Measurements from ENCODE around the gene PRND.

The PRND gene

GRCh38 chr20:4684837-4685413, 36.8 kb upstream of the PRND start:
- no peaks in the 10 kb centered on the region for H3K27me3 ChIP-seq
- H4K20me1 ChIP-seq = peaks cover 20 to 28% (median 28%) of the 10 kb centered on the region in 11 experiments
- H3K27ac ChIP-seq = peak overlapping the region in 7 of 11 experiments; percentile 92 to 97 (median 95); a peak in 9 of 22 replicates
- no peak for TF ChIP-seq Cebpa-rat (IDR thresholded peaks at IDR 0.05)
- H3K36me3 ChIP-seq = peaks cover 0 to 16% (median 9%) of the 10 kb centered on the region in 11 experiments; a peak in 15 of 22 replicates
- peaks cover 34 to 64% (median 40%) of the 10 kb centered on the region in 10 experiments for H3K4me1 ChIP-seq
- H3K9ac ChIP-seq = peak overlapping the region in 7 of 11 experiments; percentile 97 to 99 (median 97); a peak in 11 of 22 replicates
- peak overlapping the region; percentile 71 to 88 (median 75) for H3K4me2 ChIP-seq
- H3K4me3 ChIP-seq = 0 out of 20 replicates have a peak overlapping the region, but pooled peaks of 1 of the 10 experiments have one; percentile 88
- H3K9me3 ChIP-seq (replicated peaks in 1 of 11) = no peaks in the 10 kb centered on the region

- Histone ChIP-seq H3K9me3 (replicated peaks in 1 of 11) (no peaks in the 10 kb centered on the region), H3K4me1 (peaks cover 34 to 72% (median 42%) of the 10 kb centered on the region in 10 experiments), H3K36me3 (peaks cover 0 to 25% (median 13%) of the 10 kb centered on the region in 11 experiments; a peak in 18 of 22 replicates), H4K20me1 (peaks cover 20 to 38% (median 38%) of the 10 kb centered on the region in 11 experiments), H3K27ac (peak overlapping the region; percentile 92 to 97 (median 96)), H3K4me2 (peak overlapping the region; percentile 71 to 88 (median 75)), H3K9ac (peak overlapping the region; percentile 92 to 99 (median 97)), H3K4me3 (peak overlapping the region; percentile 78 to 92 (median 82)), H3K27me3 (no peaks in the 10 kb centered on the region)
- TF ChIP-seq Cebpa-rat (IDR thresholded peaks at IDR 0.05) = no peak
These were observed 35.8 kb upstream of the PRND start for GRCh38 chr20:4685923-4686221.

- H3K9me3 ChIP-seq (replicated peaks in 1 of 11) = peaks cover 0 to 4% (median 0%) of the 10 kb centered on the region in 11 experiments; a peak in 3 of 22 replicates
- no peak overlapping the region for H3K27ac ChIP-seq
- H3K36me3 ChIP-seq = peaks cover 19 to 49% (median 37%) of the 10 kb centered on the region in 11 experiments
- peak overlapping the region in 2 of 11 experiments; percentile 1 to 62; a peak in 1 of 22 replicates for H3K9ac ChIP-seq
- TF ChIP-seq Cebpa-rat (IDR thresholded peaks at IDR 0.05) = no peak
- H3K27me3 ChIP-seq = no peaks in the 10 kb centered on the region
- H3K4me3 ChIP-seq = peak overlapping the region in 2 of 10 experiments; percentile 79 to 80; a peak in 1 of 20 replicates
- peaks cover 31 to 62% (median 62%) of the 10 kb centered on the region in 11 experiments for H4K20me1 ChIP-seq
- peaks cover 34 to 66% (median 41%) of the 10 kb centered on the region in 10 experiments for H3K4me1 ChIP-seq
- peak overlapping the region; percentile 73 to 94 (median 82); a peak in 21 of 22 replicates for H3K4me2 ChIP-seq
These were observed 33.4 kb upstream of the PRND start for GRCh38 chr20:4688305-4688704.

- peak in 4 of 11 experiments; percentile 14 to 52 (median 39); a peak in 3 of 22 replicates for TF ChIP-seq Cebpa-rat (IDR thresholded peaks at IDR 0.05)
- Histone ChIP-seq H3K27ac (no peak overlapping the region), H4K20me1 (peaks cover 37 to 71% (median 71%) of the 10 kb centered on the region in 11 experiments), H3K4me3 (no peak overlapping the region), H3K9me3 (replicated peaks in 1 of 11) (peaks cover 0 to 6% (median 0%) of the 10 kb centered on the region in 11 experiments; a peak in 4 of 22 replicates), H3K9ac (peak overlapping the region in 2 of 11 experiments; percentile 56 to 62; a peak in 3 of 22 replicates), H3K27me3 (no peaks in the 10 kb centered on the region), H3K4me1 (peaks cover 34 to 62% (median 41%) of the 10 kb centered on the region in 10 experiments), H3K4me2 (peak overlapping the region; percentile 17 to 94 (median 42); a peak in 18 of 22 replicates), H3K36me3 (peaks cover 28 to 58% (median 46%) of the 10 kb centered on the region in 11 experiments)
These were observed 32.5 kb upstream of the PRND start for GRCh38 chr20:4689220-4689619.

- Histone ChIP-seq H3K36me3 (peaks cover 49 to 78% (median 68%) of the 10 kb centered on the region in 11 experiments), H3K27me3 (no peaks in the 10 kb centered on the region), H3K9ac (no peak overlapping the region), H4K20me1 (peaks cover 50 to 97% (median 96%) of the 10 kb centered on the region in 11 experiments), H3K9me3 (replicated peaks in 1 of 11) (peaks cover 0 to 6% (median 0%) of the 10 kb centered on the region in 11 experiments; a peak in 4 of 22 replicates), H3K4me1 (peaks cover 21 to 46% (median 28%) of the 10 kb centered on the region in 10 experiments), H3K4me2 (no peak overlapping the region), H3K4me3 (no peak overlapping the region), H3K27ac (no peak overlapping the region)
- TF ChIP-seq Cebpa-rat (IDR thresholded peaks at IDR 0.05) = no peak
These were observed 30.0 kb upstream of the PRND start for GRCh38 chr20:4691753-4692152.

- Histone ChIP-seq H3K9ac (no peak overlapping the region), H3K27me3 (no peaks in the 10 kb centered on the region), H4K20me1 (peaks cover 57 to 100% (median 99%) of the 10 kb centered on the region in 11 experiments), H3K27ac (no peak overlapping the region), H3K4me3 (no peak overlapping the region), H3K9me3 (replicated peaks in 1 of 11) (peaks cover 0 to 6% (median 0%) of the 10 kb centered on the region in 11 experiments; a peak in 4 of 22 replicates), H3K4me2 (no peak overlapping the region), H3K4me1 (peaks cover 3 to 26% (median 9%) of the 10 kb centered on the region in 10 experiments; a peak in 17 of 20 replicates), H3K36me3 (peaks cover 69 to 96% (median 85%) of the 10 kb centered on the region in 11 experiments)
- TF ChIP-seq Cebpa-rat (IDR thresholded peaks at IDR 0.05) = no peak
These were observed 27.6 kb upstream of the PRND start for GRCh38 chr20:4694076-4694475.

GRCh38 chr20:4697189-4697830, 24.4 kb upstream of the PRND start:
- no peaks in the 10 kb centered on the region for H3K27me3 ChIP-seq
- peaks cover 73 to 92% (median 80%) of the 10 kb centered on the region in 11 experiments for H3K36me3 ChIP-seq
- no peak overlapping the region for H3K4me3 ChIP-seq
- peaks cover 0 to 9% (median 0%) of the 10 kb centered on the region in 10 experiments; a peak in 2 of 20 replicates for H3K4me1 ChIP-seq
- H3K27ac ChIP-seq = no peak overlapping the region
- H3K4me2 ChIP-seq = 0 out of 22 replicates have a peak overlapping the region, but pooled peaks of 1 of the 11 experiments have one; percentile 19
- peaks cover 0 to 6% (median 0%) of the 10 kb centered on the region in 11 experiments; a peak in 4 of 22 replicates for H3K9me3 ChIP-seq (replicated peaks in 1 of 11)
- no peak for TF ChIP-seq Cebpa-rat (IDR thresholded peaks at IDR 0.05)
- H3K9ac ChIP-seq = no peak overlapping the region
- H4K20me1 ChIP-seq = peaks cover 57 to 99% (median 94%) of the 10 kb centered on the region in 11 experiments

- no peaks in the 10 kb centered on the region for H3K27me3 ChIP-seq
- H3K4me3 ChIP-seq = no peak overlapping the region
- H3K36me3 ChIP-seq = peaks cover 70 to 87% (median 75%) of the 10 kb centered on the region in 11 experiments
- H3K4me2 ChIP-seq = 0 out of 22 replicates have a peak overlapping the region, but pooled peaks of 1 of the 11 experiments have one; percentile 19
- peaks cover 59 to 99% (median 89%) of the 10 kb centered on the region in 11 experiments for H4K20me1 ChIP-seq
- no peak for TF ChIP-seq Cebpa-rat (IDR thresholded peaks at IDR 0.05)
- peaks cover 0 to 14% (median 0%) of the 10 kb centered on the region in 10 experiments; a peak in 2 of 20 replicates for H3K4me1 ChIP-seq
- H3K9me3 ChIP-seq (replicated peaks in 1 of 11) = peaks cover 0 to 6% (median 0%) of the 10 kb centered on the region in 11 experiments; a peak in 4 of 22 replicates
- H3K27ac ChIP-seq = no peak overlapping the region
- no peak overlapping the region for H3K9ac ChIP-seq
These were observed 23.9 kb upstream of the PRND start for GRCh38 chr20:4697831-4698221.

Measured in BLaER1 treated with 17β-estradiol and CSF1 and Interleukin-3, amounts not matched to agents 10 nM and 100 nM (cell line).